Measurements from ENCODE around the gene DCXR. TPM values are rescaled to one million over a fixed set of nuclear protein-coding genes. Genes with fewer than 3 reads are reported as not detected.

The DCXR gene
- total and polyA plus RNA-seq, 2 donors, result 71.2 to 101 TPM

DNA sequence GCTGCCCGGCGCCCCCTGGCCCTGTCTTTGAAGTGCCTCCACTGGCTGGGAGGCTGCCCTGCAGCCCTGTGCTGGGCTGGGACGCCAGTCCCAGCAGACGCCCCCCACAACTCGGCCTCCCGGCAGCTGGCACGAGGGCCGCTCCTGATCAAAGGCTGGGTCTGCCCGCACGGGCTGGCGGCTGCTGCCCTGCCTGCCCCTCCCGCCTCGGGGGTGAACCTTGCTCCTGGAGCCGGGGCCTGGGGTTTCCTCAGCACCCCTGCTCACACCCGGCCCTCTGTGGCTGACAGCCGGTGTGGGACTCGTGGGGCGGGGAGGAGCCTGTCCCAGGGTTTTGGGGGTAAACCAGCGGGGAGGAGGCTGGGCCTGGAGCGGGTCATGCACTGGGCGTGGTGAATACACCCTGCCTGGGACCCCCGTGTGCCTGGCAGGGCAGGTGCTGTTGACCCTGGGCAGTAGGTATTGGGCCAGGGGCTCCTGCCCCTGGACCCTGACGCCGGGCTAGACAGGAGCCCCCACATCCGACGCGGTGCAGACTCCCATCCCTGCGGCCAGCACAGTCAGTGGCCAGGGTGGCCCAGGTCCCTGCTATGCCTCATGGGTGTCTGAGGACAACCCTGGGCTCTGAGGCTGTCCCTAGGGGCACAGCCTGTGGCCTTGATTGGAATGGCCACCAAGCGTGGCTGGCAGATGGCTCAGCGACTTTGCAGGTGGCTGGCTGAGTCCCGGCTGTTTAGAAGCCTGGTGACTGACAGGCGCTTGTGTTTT, 36.5 kb downstream of the DCXR start:
- DNase-seq (ENCODE audit: low read depth in 6 of 9, low spot score in 9 of 9), result no peak
- Histone ChIP-seq H3K36me3 (ENCODE audit: control insufficient read depth in 2 of 2, insufficient read depth in 2 of 2, low read length in 1 of 2) (peaks cover 10 to 14% of the 10 kb centered on the region in 2 donors), H3K9me3 (ENCODE audit: control insufficient read depth in 2 of 2, insufficient read depth in 1 of 2, low read length in 1 of 2) (no peaks in the 10 kb centered on the region), H3K27ac (ENCODE audit: low read depth in 1 of 2, low read length in 1 of 2) (no peak overlapping the region), H3K27me3 (ENCODE audit: control insufficient read depth in 2 of 2, insufficient read depth in 1 of 2, low read length in 1 of 2) (no peaks in the 10 kb centered on the region), H3K4me1 (ENCODE audit: control insufficient read depth in 2 of 2, insufficient read depth in 2 of 2, low read length in 2 of 2) (peaks cover 0 to 13% of the 10 kb centered on the region in 2 donors), H3K4me3 (ENCODE audit: low read length in 2 of 2) (no peak overlapping the region)
- WGBS, result 95% methylated on average over 32 of the region's 32 CpGs

DNA sequence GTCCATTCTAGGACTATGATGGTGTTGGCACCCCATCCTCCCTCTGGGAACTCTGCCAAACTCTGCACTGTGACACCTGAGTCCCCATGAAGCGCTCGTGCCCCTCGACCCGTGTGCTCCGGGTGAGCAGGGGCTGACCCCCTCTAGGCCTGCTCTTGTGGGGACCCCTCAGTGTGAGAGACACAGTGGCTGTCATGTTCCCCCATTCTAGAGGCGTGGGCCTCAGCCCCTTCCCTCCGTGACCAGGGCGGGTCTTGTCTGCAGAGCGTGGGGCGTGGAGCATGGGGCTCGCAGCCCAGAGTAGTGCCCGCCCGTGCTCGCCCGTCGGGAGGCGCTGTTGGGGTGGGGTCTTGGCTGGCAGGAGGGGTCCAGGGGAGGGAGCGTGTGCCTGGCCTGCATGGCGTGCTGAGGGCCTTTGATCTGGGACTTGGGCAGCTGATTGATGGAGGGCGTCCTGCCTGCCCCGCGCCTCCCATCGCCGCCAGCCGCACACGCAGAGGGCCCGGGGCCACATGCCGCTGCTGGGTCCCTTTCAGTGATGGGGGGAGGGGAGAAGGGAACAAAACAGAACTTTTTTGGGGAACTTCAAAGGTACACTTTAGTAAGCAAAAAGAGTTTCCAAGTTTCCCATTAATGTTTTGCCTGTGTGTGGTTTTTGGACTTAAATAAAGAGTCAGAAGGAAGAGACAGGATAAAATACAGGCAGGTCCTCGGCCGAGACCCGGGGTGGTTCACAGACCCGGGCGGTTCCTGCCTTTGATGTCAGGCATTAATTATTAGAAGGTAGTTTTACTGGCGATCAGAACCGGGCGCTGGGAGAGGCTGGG, 37.3 kb downstream of the DCXR start:
- no peaks in the 10 kb centered on the region for H3K9me3 ChIP-seq (ENCODE audit: control insufficient read depth in 2 of 2, insufficient read depth in 1 of 2, low read length in 1 of 2)
- peaks cover 10 to 14% of the 10 kb centered on the region in 2 donors for H3K36me3 ChIP-seq (ENCODE audit: control insufficient read depth in 2 of 2, insufficient read depth in 2 of 2, low read length in 1 of 2)
- no peak for DNase-seq (ENCODE audit: low read depth in 6 of 9, low spot score in 9 of 9)
- H3K27ac ChIP-seq (ENCODE audit: low read depth in 1 of 2, low read length in 1 of 2), result no peak overlapping the region
- H3K4me3 ChIP-seq (ENCODE audit: low read length in 2 of 2), result no peak overlapping the region
- WGBS, result 95% methylated on average over 36 of the region's 36 CpGs
- H3K4me1 ChIP-seq (ENCODE audit: control insufficient read depth in 2 of 2, insufficient read depth in 2 of 2, low read length in 2 of 2), result peaks cover 0 to 11% of the 10 kb centered on the region in 2 donors
- no peaks in the 10 kb centered on the region for H3K27me3 ChIP-seq (ENCODE audit: control insufficient read depth in 2 of 2, insufficient read depth in 1 of 2, low read length in 1 of 2)

DNA sequence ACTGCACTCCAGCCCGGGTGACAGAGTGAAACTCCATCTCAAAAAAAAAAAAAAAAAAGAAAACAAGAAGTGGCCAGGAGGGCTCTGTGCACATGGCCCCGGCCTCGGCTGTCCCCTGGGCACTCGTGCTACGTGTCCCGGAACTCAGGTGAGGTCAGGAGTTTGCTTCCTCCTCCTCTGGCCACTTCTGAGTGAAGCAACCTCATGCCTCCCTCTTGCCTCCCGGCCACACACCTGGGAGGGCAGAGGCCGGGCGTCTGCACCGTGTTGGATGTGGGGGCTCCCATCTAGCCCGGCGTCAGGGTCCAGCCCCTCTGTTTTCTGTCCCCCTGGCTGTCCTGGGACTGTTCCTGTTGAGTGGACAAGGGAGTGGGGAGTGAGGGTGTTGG, 37.9 kb downstream of the DCXR start:
- no peaks in the 10 kb centered on the region for H3K27me3 ChIP-seq (ENCODE audit: control insufficient read depth in 2 of 2, insufficient read depth in 1 of 2, low read length in 1 of 2)
- 97% methylated on average over 12 of the region's 12 CpGs for WGBS
- no peak for DNase-seq (ENCODE audit: low read depth in 6 of 9, low spot score in 9 of 9)
- H3K4me1 ChIP-seq (ENCODE audit: control insufficient read depth in 2 of 2, insufficient read depth in 2 of 2, low read length in 2 of 2), result peaks cover 0 to 9% of the 10 kb centered on the region in 2 donors
- no peaks in the 10 kb centered on the region for H3K9me3 ChIP-seq (ENCODE audit: control insufficient read depth in 2 of 2, insufficient read depth in 1 of 2, low read length in 1 of 2)
- H3K36me3 ChIP-seq (ENCODE audit: control insufficient read depth in 2 of 2, insufficient read depth in 2 of 2, low read length in 1 of 2), result peaks cover 10 to 14% of the 10 kb centered on the region in 2 donors
- no peak overlapping the region for H3K4me3 ChIP-seq (ENCODE audit: low read length in 2 of 2)
- no peak overlapping the region for H3K27ac ChIP-seq (ENCODE audit: low read depth in 1 of 2, low read length in 1 of 2)

DNA sequence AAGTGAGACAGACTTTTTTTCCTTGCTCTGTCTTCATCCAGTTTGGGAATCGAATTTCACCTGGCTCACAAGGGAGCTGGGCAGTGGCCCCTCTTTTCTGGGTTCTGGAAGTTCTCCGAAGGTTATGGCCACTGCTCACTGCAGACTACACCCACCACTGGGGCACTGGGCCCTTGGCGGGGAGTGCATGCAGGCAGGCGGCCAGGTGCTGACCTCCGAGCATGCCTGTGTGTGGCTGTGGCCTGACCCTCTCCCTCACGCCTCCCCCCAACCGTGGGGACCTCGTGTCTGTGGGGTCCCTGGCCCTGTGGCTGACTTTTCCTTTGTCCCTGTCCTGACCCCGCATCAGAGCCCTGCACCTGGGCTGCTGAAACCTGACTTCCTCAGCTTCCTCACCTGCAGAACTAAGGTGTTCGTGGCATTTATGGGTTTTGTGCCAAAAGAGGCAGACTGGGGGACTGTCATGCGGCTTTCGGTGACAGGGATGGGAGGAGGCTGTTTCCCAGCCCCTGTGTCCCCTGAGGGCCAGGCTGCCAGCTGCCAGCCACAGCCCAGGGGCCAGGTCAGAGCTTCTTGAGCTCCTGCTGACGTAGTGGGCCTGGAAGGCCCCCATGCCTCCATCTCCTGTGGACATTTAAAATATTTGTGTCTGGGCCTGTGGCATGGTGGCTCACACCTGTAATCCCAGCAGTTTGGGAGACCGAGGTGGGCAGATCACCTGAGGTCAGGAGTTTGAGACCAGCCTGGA, 38.6 kb downstream of the DCXR start:
- Histone ChIP-seq H3K27me3 (ENCODE audit: control insufficient read depth in 2 of 2, insufficient read depth in 1 of 2, low read length in 1 of 2) (no peaks in the 10 kb centered on the region), H3K36me3 (ENCODE audit: control insufficient read depth in 2 of 2, insufficient read depth in 2 of 2, low read length in 1 of 2) (peaks cover 10 to 14% of the 10 kb centered on the region in 2 donors), H3K9me3 (ENCODE audit: control insufficient read depth in 2 of 2, insufficient read depth in 1 of 2, low read length in 1 of 2) (no peaks in the 10 kb centered on the region), H3K4me1 (ENCODE audit: control insufficient read depth in 2 of 2, insufficient read depth in 2 of 2, low read length in 2 of 2) (peaks cover 0 to 5% of the 10 kb centered on the region in 2 donors), H3K4me3 (ENCODE audit: low read length in 2 of 2) (no peak overlapping the region), H3K27ac (ENCODE audit: low read depth in 1 of 2, low read length in 1 of 2) (no peak overlapping the region)
- 94% methylated on average over 14 of the region's 14 CpGs for WGBS
- no peak for DNase-seq (ENCODE audit: low read depth in 6 of 9, low spot score in 9 of 9)

DNA sequence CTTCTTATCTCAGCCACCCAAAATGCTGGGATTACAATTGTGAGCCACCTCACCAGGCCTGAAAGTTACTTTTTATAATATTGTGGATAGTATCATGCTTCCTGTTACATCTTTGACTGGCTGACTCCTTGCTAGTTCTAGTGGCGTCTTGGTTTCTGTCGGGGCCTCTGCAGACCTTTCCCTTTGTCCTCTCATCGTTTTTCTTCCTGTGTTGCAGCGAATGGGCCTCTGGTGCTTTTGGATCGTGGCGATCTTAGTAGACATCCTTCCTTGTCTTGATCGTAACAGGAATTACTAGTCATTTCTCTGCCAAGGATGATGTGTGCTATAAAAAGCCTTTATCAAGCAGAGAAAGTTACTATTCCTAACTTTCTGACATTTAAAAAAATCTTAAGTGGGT, 39.3 kb downstream of the DCXR start:
- Histone ChIP-seq H3K4me1 (ENCODE audit: control insufficient read depth in 2 of 2, insufficient read depth in 2 of 2, low read length in 2 of 2) (peaks cover 0 to 5% of the 10 kb centered on the region in 2 donors), H3K27me3 (ENCODE audit: control insufficient read depth in 2 of 2, insufficient read depth in 1 of 2, low read length in 1 of 2) (no peaks in the 10 kb centered on the region), H3K36me3 (ENCODE audit: control insufficient read depth in 2 of 2, insufficient read depth in 2 of 2, low read length in 1 of 2) (peaks cover 10 to 14% of the 10 kb centered on the region in 2 donors), H3K9me3 (ENCODE audit: control insufficient read depth in 2 of 2, insufficient read depth in 1 of 2, low read length in 1 of 2) (no peaks in the 10 kb centered on the region), H3K27ac (ENCODE audit: low read depth in 1 of 2, low read length in 1 of 2) (no peak overlapping the region), H3K4me3 (ENCODE audit: low read length in 2 of 2) (no peak overlapping the region)
- 96% methylated on average over 7 of the region's 7 CpGs for WGBS
- DNase-seq (ENCODE audit: low read depth in 6 of 9, low spot score in 9 of 9), result no peak

DNA sequence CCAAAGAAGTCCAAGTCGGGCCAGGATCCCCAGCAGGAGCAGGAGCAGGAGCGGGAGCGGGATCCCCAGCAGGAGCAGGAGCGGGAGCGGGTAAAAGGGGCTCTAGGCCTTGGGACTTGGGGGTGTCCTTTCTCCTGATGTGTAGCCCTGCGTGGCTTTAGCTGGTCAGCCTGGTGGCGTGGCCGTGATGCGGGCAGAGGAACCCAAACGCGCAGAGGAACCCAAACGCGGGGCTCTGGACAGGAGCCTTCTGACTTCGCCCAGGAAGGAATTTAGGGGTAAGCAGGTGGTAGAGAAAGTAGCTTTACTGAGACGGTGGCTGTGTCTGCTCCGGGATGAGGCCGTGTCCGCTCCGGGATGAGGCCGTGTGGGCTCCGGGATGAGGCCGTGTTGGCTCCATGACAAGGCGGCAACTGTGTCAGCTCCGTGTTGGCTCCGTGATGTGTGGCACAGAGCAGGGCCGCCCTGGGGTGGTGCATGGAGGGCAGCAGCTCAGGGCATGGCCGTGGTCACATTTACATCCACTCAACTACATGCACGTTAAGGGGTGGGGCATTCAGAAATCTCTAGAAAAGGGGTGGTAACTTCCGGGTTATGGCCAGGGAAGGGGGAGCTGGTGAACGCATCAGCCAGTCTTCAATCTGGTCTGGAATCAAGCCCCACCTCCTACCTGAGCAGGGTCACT, 40.6 kb downstream of the DCXR start:
- Histone ChIP-seq H3K4me3 (ENCODE audit: low read length in 2 of 2) (no peak overlapping the region), H3K27me3 (ENCODE audit: control insufficient read depth in 2 of 2, insufficient read depth in 1 of 2, low read length in 1 of 2) (no peaks in the 10 kb centered on the region), H3K36me3 (ENCODE audit: control insufficient read depth in 2 of 2, insufficient read depth in 2 of 2, low read length in 1 of 2) (peaks cover 10 to 14% of the 10 kb centered on the region in 2 donors), H3K9me3 (ENCODE audit: control insufficient read depth in 2 of 2, insufficient read depth in 1 of 2, low read length in 1 of 2) (peaks cover 0 to 5% of the 10 kb centered on the region in 2 donors), H3K27ac (ENCODE audit: low read depth in 1 of 2, low read length in 1 of 2) (no peak overlapping the region), H3K4me1 (ENCODE audit: control insufficient read depth in 2 of 2, insufficient read depth in 2 of 2, low read length in 2 of 2) (peaks cover 0 to 16% of the 10 kb centered on the region in 2 donors)
- DNase-seq (ENCODE audit: low read depth in 6 of 9, low spot score in 9 of 9), result no peak
- WGBS, result 97% methylated on average over 30 of the region's 30 CpGs

DNA sequence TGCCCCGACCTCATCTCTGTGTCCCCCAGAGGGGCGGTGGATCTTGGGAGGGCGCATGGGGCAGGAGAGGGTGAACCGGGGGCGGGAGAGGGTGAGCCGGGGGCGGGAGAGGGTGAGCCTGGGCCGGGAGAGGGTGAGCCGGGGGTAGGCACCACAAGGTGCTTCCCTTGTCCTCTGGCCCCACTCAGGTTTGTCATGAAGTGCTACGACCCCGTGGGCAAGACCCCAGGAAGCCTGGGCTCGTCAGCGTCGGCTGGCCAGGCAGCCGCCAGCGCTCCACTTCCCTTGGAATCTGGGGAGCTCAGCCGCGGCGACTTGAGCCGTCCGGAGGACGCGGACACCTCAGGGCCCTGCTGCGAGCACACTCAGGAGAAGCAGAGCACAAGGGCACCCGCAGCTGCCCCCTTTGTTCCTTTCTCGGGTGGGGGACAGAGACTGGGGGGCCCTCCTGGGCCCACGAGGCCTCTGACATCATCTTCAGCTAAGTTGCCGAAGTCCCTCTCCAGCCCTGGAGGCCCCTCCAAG, 41.2 kb downstream of the DCXR start:
- DNase-seq (ENCODE audit: low read depth in 6 of 9, low spot score in 9 of 9), result no peak
- Histone ChIP-seq H3K27ac (ENCODE audit: low read depth in 1 of 2, low read length in 1 of 2) (no peak overlapping the region), H3K9me3 (ENCODE audit: control insufficient read depth in 2 of 2, insufficient read depth in 1 of 2, low read length in 1 of 2) (peaks cover 0 to 6% of the 10 kb centered on the region in 2 donors), H3K27me3 (ENCODE audit: control insufficient read depth in 2 of 2, insufficient read depth in 1 of 2, low read length in 1 of 2) (no peaks in the 10 kb centered on the region), H3K4me1 (ENCODE audit: control insufficient read depth in 2 of 2, insufficient read depth in 2 of 2, low read length in 2 of 2) (peaks cover 0 to 17% of the 10 kb centered on the region in 2 donors), H3K36me3 (ENCODE audit: control insufficient read depth in 2 of 2, insufficient read depth in 2 of 2, low read length in 1 of 2) (peaks cover 10 to 15% of the 10 kb centered on the region in 2 donors), H3K4me3 (ENCODE audit: low read length in 2 of 2) (no peak overlapping the region)
- 97% methylated on average over 28 of the region's 28 CpGs for WGBS

DNA sequence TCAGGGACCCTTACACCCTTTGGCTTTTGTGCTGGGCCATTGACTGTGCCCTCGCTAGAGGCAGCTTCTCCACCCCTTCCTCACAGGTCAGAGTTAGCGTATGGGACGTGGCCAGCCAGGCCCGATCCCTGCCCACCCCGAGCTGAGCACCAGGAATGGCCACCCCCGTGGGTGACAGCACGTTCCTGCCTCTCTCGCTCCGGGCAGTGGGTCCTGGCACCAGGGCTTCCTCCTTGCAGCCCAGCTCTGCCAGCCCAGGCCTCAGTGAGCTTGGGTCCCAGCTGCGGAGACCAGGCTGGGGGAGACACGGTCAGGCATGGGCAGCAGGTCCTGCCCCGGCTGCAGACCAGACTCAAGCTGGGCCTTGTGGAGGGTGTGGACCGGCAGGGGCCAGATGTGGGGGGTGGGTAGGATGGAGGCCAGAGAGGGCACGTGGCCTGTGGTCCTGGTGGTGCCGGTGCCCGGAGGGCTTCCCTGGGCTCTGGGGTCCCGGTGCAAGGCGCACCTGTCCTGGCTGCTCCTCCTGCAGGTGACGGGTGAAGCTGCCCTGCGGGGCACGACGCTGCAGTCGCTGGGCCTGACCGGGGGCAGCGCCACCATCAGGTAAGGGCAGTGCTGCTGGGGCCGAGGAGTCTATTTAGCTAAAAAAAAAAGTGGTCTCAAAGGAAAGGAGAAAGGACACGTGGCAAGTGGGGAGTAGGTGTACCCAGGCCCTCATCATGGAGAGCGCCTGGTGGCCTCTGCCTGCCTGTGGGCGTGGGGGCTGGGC, 41.9 kb downstream of the DCXR start:
- Histone ChIP-seq H3K27ac (ENCODE audit: low read depth in 1 of 2, low read length in 1 of 2) (no peak overlapping the region), H3K4me1 (ENCODE audit: control insufficient read depth in 2 of 2, insufficient read depth in 2 of 2, low read length in 2 of 2) (peaks cover 0 to 17% of the 10 kb centered on the region in 2 donors), H3K36me3 (ENCODE audit: control insufficient read depth in 2 of 2, insufficient read depth in 2 of 2, low read length in 1 of 2) (peaks cover 11 to 21% of the 10 kb centered on the region in 2 donors)

More for the DNA sequence above, 41.9 kb downstream of the DCXR start:
- Histone ChIP-seq H3K4me3 (ENCODE audit: low read length in 2 of 2) (no peak overlapping the region), H3K9me3 (ENCODE audit: control insufficient read depth in 2 of 2, insufficient read depth in 1 of 2, low read length in 1 of 2) (peaks cover 0 to 8% of the 10 kb centered on the region in 2 donors), H3K27me3 (ENCODE audit: control insufficient read depth in 2 of 2, insufficient read depth in 1 of 2, low read length in 1 of 2) (no peaks in the 10 kb centered on the region)
- DNase-seq (ENCODE audit: low read depth in 6 of 9, low spot score in 9 of 9), result no peak
- 98% methylated on average over 29 of the region's 29 CpGs for WGBS
